DND-41 (cell line): ENCODE results near the gene HIVEP1.

ENCODE experiments used
- ATAC-seq: fragments of 200-7000 bp; cut with Tn5 transposase; 3 replicates; pipeline ENCODE4 v1.9.1; 2021; ENCODE audit warnings: low read depth; ENCODE audit not compliant: insufficient read depth
- DNase-seq: peaks from one replicate; pipeline ENCODE4 v3.0.0-alpha.2; 2020
- H2AFZ ChIP-seq: 2 replicates; pipeline ENCODE4 v1.6.0; 2012; ENCODE audit warnings: low read depth, low read length
- H3K27ac ChIP-seq: 2 replicates; pipeline ENCODE4 v1.5.1; 2012; ENCODE audit warnings: low read length, inconsistent platforms
- H3K27me3 ChIP-seq: fragments of 200-600 bp; sonication (generic); 2 replicates; pipeline ENCODE4 v1.6.0; 2012; ENCODE audit warnings: low read length, mild to moderate bottlenecking, inconsistent platforms; ENCODE audit not compliant: insufficient read depth, poor library complexity
- H3K36me3 ChIP-seq: 2 replicates; pipeline ENCODE4 v1.5.1; 2012; ENCODE audit warnings: low read length, inconsistent platforms; ENCODE audit not compliant: insufficient read depth
- H3K4me1 ChIP-seq: 2 replicates; pipeline ENCODE4 v1.5.1; 2012; ENCODE audit warnings: mild to moderate bottlenecking, low read length; ENCODE audit not compliant: insufficient read depth
- H3K4me2 ChIP-seq: 2 replicates; pipeline ENCODE4 v1.6.0; 2012; ENCODE audit warnings: mild to moderate bottlenecking, moderate library complexity, low read length, inconsistent platforms; ENCODE audit not compliant: insufficient read depth
- H3K4me3 ChIP-seq, 2 experiments: fragments of 200-600 bp in 1 of 2; shearing (Covaris generic) in 1 of 2; 2 replicates each; pipeline ENCODE4 v1.5.1; 2012 to 2016; ENCODE audit warnings: inconsistent platforms in 2 of 2, low read length in 2 of 2, mild to moderate bottlenecking in 2 of 2, low read depth in 1 of 2, moderate library complexity in 1 of 2
- H3K79me2 ChIP-seq: 2 replicates; pipeline ENCODE4 v1.6.0; 2012; ENCODE audit warnings: low read length, inconsistent platforms; ENCODE audit not compliant: insufficient read depth
- H3K9ac ChIP-seq: 2 replicates; pipeline ENCODE4 v1.6.0; 2012; ENCODE audit warnings: low read depth, mild to moderate bottlenecking, inconsistent platforms, low read length, moderate library complexity
- H3K9me3 ChIP-seq: 2 replicates; pipeline ENCODE4 v1.5.1; 2012; ENCODE audit warnings: low read length, moderate library complexity, mild to moderate bottlenecking, inconsistent platforms; ENCODE audit not compliant: insufficient read depth, severe bottlenecking
- H4K20me1 ChIP-seq: 2 replicates; pipeline ENCODE4 v1.6.0; 2012; ENCODE audit warnings: low read length; ENCODE audit not compliant: insufficient read depth
- EZH2 ChIP-seq: IDR thresholded peaks from 3 replicates; pipeline ENCODE4 v1.6.1; 2012; ENCODE audit warnings: borderline replicate concordance, low read depth, mild to moderate bottlenecking, moderate library complexity, low read length, inconsistent platforms; ENCODE audit not compliant: severe bottlenecking
- TF ChIP-seq, protein P1 (sequence below): IDR thresholded peaks from 2 replicates; pipeline ENCODE4 v1.5.1; 2012; ENCODE audit warnings: borderline replicate concordance, low read length, moderate library complexity, mild to moderate bottlenecking; ENCODE audit not compliant: poor library complexity, severe bottlenecking; ENCODE audit errors: extremely low read depth

The HIVEP1 gene

DNA sequence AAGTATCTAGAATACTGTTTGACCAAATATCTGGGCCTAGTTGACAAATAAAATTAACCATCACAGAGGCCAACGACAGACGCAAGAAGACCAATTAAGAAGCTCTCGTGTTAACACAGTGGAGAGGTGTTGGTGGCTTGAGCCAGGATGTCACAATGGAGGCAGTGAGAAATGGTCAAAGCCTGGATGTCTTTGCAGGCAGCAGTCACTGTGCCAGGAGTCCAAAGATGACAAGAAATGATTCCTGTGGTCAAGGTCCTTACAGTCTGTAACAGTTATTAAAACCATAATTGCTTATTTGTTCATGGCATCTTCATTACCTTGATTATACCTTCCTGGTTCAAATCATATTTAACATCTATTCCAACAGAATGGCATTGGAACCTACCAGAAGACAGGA, 186.7 kb downstream of the HIVEP1 start:
- no peaks in the 10 kb centered on the region for H3K79me2 ChIP-seq
- H4K20me1 ChIP-seq, result no peaks in the 10 kb centered on the region
- H3K9ac ChIP-seq, result no peak overlapping the region
- no peaks in the 10 kb centered on the region for H3K4me1 ChIP-seq
- no peak overlapping the region for H3K4me2 ChIP-seq
- H3K4me3 ChIP-seq, result no peak overlapping the region
- no peaks in the 10 kb centered on the region for H3K27me3 ChIP-seq
- no peak for ATAC-seq
- DNase-seq, result no peak
- H3K9me3 ChIP-seq, result no peaks in the 10 kb centered on the region
- no peak overlapping the region for H2AFZ ChIP-seq
- no peak overlapping the region for H3K27ac ChIP-seq
- H3K36me3 ChIP-seq, result no peaks in the 10 kb centered on the region
- no peak for TF ChIP-seq EZH2
- TF ChIP-seq, protein P1, sequence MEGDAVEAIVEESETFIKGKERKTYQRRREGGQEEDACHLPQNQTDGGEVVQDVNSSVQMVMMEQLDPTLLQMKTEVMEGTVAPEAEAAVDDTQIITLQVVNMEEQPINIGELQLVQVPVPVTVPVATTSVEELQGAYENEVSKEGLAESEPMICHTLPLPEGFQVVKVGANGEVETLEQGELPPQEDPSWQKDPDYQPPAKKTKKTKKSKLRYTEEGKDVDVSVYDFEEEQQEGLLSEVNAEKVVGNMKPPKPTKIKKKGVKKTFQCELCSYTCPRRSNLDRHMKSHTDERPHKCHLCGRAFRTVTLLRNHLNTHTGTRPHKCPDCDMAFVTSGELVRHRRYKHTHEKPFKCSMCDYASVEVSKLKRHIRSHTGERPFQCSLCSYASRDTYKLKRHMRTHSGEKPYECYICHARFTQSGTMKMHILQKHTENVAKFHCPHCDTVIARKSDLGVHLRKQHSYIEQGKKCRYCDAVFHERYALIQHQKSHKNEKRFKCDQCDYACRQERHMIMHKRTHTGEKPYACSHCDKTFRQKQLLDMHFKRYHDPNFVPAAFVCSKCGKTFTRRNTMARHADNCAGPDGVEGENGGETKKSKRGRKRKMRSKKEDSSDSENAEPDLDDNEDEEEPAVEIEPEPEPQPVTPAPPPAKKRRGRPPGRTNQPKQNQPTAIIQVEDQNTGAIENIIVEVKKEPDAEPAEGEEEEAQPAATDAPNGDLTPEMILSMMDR, result no peak

DNA sequence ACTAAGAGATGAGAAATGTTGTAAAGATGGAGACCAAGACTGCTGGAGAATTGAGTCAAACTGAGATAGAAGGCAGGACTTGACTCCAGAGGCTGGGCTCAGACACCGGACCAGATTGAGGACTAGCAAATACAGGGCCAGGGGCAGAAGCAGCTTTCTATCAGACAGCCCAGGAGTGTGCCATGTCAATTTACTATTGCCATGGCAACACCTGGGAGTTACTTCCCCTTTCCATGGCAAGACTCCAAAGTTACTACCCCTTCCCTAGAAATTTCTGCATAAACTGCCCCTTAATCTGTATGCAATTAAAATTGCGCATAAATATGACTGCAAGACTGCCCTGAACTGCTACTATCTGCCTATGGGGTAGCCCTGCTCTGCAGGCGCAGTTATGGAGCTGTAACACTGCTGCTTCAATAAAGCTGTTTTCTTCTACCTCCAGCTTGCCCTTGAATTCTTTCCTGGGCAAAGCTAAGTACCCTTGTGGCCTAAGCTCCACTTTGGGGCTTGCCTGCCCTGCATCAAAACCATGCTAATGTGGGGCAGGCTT, 188.0 kb downstream of the HIVEP1 start:
- H4K20me1 ChIP-seq, result no peaks in the 10 kb centered on the region
- no peaks in the 10 kb centered on the region for H3K79me2 ChIP-seq
- H2AFZ ChIP-seq, result no peak overlapping the region
- H3K36me3 ChIP-seq, result no peaks in the 10 kb centered on the region
- H3K4me2 ChIP-seq, result no peak overlapping the region
- TF ChIP-seq, protein P1, result no peak
- no peak for TF ChIP-seq EZH2
- DNase-seq, result no peak
- H3K27ac ChIP-seq, result no peak overlapping the region
- H3K9me3 ChIP-seq, result no peaks in the 10 kb centered on the region
- H3K9ac ChIP-seq, result no peak overlapping the region
- no peak overlapping the region for H3K4me3 ChIP-seq
- no peaks in the 10 kb centered on the region for H3K27me3 ChIP-seq
- no peaks in the 10 kb centered on the region for H3K4me1 ChIP-seq
- no peak for ATAC-seq

DNA sequence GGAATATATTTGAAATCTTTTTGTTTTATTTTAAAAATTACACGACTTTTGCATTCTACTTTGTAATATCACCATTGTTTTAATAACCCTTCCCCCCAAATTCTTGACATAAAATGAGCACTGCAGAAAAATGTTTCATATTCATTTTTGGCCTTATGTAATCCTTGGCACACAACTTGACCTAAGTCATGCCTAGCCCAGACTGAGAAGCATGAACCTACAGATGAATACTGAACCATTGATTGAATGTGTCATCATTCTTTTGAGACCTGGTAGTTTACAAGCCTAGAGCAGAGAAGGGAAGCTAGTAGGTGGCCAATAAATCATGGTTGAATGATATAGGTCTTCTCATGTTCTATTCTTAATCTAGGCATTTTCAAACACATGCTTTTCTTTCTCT, 188.6 kb downstream of the HIVEP1 start:
- Histone ChIP-seq H3K79me2 (no peaks in the 10 kb centered on the region), H3K27me3 (no peaks in the 10 kb centered on the region), H3K9me3 (no peaks in the 10 kb centered on the region), H3K4me1 (no peaks in the 10 kb centered on the region), H3K9ac (no peak overlapping the region), H3K4me3 (no peak overlapping the region), H3K27ac (no peak overlapping the region), H4K20me1 (no peaks in the 10 kb centered on the region), H3K36me3 (no peaks in the 10 kb centered on the region), H2AFZ (no peak overlapping the region), H3K4me2 (no peak overlapping the region)
- DNase-seq (no peak), ATAC-seq (no peak)
- TF ChIP-seq, protein P1, result no peak
- TF ChIP-seq EZH2, result no peak

DNA sequence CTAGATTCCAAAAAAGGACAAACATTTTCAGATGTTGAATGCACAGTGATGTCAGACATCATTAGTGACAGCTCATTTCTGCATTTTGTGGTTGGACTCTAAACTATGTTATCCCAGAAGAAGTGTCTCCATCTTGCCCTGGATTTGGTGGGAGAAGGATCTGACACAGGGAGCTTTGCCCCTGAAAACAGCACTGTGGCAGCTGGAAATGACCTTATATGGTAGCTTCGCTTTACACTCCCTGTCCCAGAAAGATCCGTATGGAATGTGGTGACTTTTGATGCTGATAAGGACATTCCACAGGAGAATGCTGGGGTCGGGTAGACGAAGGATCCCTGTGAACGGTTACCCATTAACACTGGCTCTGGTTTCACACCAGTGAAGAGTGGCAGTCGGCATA, 190.9 kb downstream of the HIVEP1 start:
- Histone ChIP-seq H3K4me3 (no peak overlapping the region), H3K79me2 (no peaks in the 10 kb centered on the region), H3K9me3 (no peaks in the 10 kb centered on the region), H3K36me3 (no peaks in the 10 kb centered on the region), H3K27ac (no peak overlapping the region), H3K4me1 (no peaks in the 10 kb centered on the region), H3K27me3 (no peaks in the 10 kb centered on the region), H2AFZ (no peak overlapping the region), H3K4me2 (no peak overlapping the region), H3K9ac (no peak overlapping the region), H4K20me1 (no peaks in the 10 kb centered on the region)
- no peak for TF ChIP-seq EZH2
- TF ChIP-seq, protein P1, result no peak
- ATAC-seq, result no peak
- no peak for DNase-seq
